Type B pancreatic cell (in vitro differentiated cells): ENCODE results near the gene NDUFA7. TPM values are rescaled to one million over a fixed set of nuclear protein-coding genes. Genes with fewer than 3 reads are reported as not detected.
"Not testable (repeated sequence)": the region's sequence is repeated elsewhere in the genome, so short reads cannot be mapped to it uniquely, and the experiment has no call there.

Source experiments
- DNase-seq: peaks from one replicate; pipeline ENCODE4 v3.0.0; 2021; ENCODE audit warnings: mixed read lengths; ENCODE audit not compliant: unreplicated experiment; ENCODE audit errors: extremely low spot score
- H3K27ac Mint-ChIP-seq: 2 replicates; pipeline ENCODE4 v1.8.0; 2021; ENCODE audit warnings: mild to moderate bottlenecking, mixed read lengths
- H3K27me3 Mint-ChIP-seq: 2 replicates; pipeline ENCODE4 v1.8.0; 2021; ENCODE audit warnings: mixed read lengths
- H3K36me3 Mint-ChIP-seq: 2 replicates; pipeline ENCODE4 v1.8.0; 2021; ENCODE audit warnings: mixed read lengths
- H3K4me1 Mint-ChIP-seq: one replicate; pipeline ENCODE4 v1.8.0; 2021; ENCODE audit warnings: mixed read lengths; ENCODE audit not compliant: unreplicated experiment
- H3K4me3 Mint-ChIP-seq: 2 replicates; pipeline ENCODE4 v1.8.0; 2021; ENCODE audit warnings: mild to moderate bottlenecking, mixed read lengths
- H3K9me3 Mint-ChIP-seq: 2 replicates; pipeline ENCODE4 v1.8.0; 2021; ENCODE audit warnings: mixed read lengths
- CTCF ChIP-seq: fragments of 200-600 bp; sonication (generic); conservative IDR thresholded peaks from 2 replicates; pipeline ENCODE4 v1.5.0; 2021; ENCODE audit warnings: antibody characterized with exemption, mild to moderate bottlenecking
- total RNA-seq: library from RNA; stranded (reverse); gene quantifications from 2 replicates; pipeline ENCODE4 v1.2.1, GENCODE V29; 2021; ENCODE audit warnings: low replicate concordance

Gene NDUFA7
- total RNA-seq, 1 donor from 2014 or later, result 46.8 TPM

DNA sequence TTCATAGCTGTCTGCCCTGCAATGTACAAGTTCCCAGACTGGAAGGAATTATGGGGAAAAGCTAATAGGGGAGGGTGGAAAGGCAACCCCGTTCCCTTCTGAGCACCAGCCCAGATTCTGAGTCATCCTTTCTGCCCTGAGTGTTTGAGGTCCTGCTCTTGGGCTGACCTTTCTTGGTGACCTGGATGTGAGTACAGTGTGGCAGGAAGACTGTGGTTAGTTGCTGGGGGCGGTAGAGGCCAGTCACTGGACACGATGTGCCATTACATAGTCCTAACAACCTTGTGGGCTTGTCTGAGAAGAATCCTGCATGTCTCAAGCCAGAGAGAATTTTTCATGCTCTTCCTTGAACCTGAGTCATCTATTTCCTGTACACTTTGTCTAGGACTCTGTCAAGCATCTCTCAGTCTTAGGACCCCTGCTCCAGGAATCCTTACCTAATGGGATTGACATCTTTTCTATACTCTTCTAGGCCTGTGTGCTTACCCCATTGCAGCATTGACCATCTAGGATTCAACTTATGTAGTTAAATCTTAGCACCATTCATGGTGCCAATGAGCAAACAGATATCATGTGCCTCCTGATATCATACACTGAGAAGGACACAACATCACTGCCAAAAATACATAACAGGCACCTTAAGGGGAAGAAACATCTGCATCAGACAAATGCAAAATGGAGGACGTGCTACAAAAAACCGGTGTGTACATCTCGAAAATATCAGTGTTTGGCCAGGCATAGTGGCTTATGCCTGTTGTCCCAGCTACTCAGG, 34.6 kb upstream of the NDUFA7 start:
- no peak for TF ChIP-seq CTCF
- peaks cover 8% of the 10 kb centered on the region for H3K4me1 Mint-ChIP-seq
- peaks cover 13% of the 10 kb centered on the region for H3K27me3 Mint-ChIP-seq
- no peaks in the 10 kb centered on the region for H3K36me3 Mint-ChIP-seq
- H3K4me3 Mint-ChIP-seq, result no peak overlapping the region
- DNase-seq, result no peak
- H3K9me3 Mint-ChIP-seq, result peaks cover 4% of the 10 kb centered on the region
- H3K27ac Mint-ChIP-seq, result no peak overlapping the region

DNA sequence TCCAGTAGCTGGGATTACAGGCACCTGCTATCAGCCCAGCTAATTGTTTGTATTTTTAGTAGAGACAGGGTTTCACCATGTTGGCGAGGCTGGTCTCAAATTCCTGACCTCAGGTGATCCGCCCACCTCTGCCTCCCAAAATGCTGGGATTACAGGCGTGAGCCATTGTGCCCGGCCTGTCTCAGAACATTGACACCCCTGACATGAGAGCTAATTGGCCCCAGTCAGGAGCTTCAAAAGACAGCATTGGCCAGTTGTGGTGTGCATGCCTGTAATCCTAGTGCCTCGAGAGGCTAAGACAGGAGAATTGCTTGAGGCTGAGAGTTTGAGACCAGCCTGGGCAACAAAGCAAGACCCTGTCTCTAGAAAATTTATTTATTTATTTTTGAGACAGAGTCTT, 31.7 kb upstream of the NDUFA7 start:
- H3K4me3 Mint-ChIP-seq, DNase-seq, H3K4me1 Mint-ChIP-seq, H3K36me3 Mint-ChIP-seq, H3K9me3 Mint-ChIP-seq, H3K27ac Mint-ChIP-seq: not testable (repeated sequence)
- H3K27me3 Mint-ChIP-seq, result peaks cover 16% of the 10 kb centered on the region

GRCh38 chr19:8352134-8352827, 31.1 kb upstream of the NDUFA7 start:
- H3K27me3 Mint-ChIP-seq, result peaks cover 16% of the 10 kb centered on the region
- H3K9me3 Mint-ChIP-seq, result peaks cover 4% of the 10 kb centered on the region
- no peaks in the 10 kb centered on the region for H3K36me3 Mint-ChIP-seq
- no peak overlapping the region for H3K27ac Mint-ChIP-seq
- TF ChIP-seq CTCF, result no peak
- no peak for DNase-seq
- H3K4me3 Mint-ChIP-seq, result no peak overlapping the region
- peaks cover 10% of the 10 kb centered on the region for H3K4me1 Mint-ChIP-seq

DNA sequence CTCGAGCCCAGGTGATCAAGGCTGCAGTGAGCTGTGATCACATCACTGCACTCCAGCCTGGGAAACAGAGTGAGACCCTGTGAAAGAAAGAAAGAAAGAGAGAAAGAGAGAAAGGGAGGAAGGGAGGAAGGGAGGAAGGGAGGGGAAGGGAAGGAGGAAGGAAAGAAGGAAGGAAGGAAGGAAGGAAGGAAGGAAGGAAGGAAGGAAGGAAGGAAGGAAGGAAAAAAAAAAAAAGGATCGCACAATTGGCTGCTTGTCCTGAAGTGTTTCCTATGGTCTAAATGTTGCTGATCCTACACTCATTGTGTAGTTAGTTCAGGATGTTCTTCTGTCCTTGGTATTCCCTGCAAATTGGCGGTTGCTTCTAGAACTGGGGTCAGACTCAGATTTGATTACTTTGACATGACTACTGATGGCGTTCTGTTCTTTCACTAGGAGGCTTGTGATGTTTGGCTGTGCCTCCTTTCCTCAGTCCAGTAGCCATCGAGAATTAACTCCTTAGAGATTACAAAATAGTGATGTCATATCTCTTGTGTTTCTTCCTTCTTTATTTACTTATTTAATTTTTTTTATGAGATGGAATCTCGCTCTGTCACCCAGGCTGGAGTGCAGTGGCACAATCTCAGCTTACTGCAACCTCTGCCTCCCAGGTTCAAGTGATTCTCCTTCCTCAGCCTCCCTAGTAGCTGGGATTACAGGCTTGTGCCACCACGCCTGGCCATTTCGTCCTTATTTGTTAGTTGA, 28.6 kb upstream of the NDUFA7 start:
- H3K36me3 Mint-ChIP-seq, DNase-seq, H3K4me3 Mint-ChIP-seq, H3K27ac Mint-ChIP-seq, H3K4me1 Mint-ChIP-seq, H3K9me3 Mint-ChIP-seq: not testable (repeated sequence)
- peaks cover 17% of the 10 kb centered on the region for H3K27me3 Mint-ChIP-seq

GRCh38 chr19:8343483-8343844, 22.3 kb upstream of the NDUFA7 start:
- H3K9me3 Mint-ChIP-seq, result no peaks in the 10 kb centered on the region
- H3K36me3 Mint-ChIP-seq, result no peaks in the 10 kb centered on the region
- peak overlapping the region; percentile 79 for H3K4me3 Mint-ChIP-seq
- peak overlapping the region; percentile 55 for H3K27ac Mint-ChIP-seq
- H3K4me1 Mint-ChIP-seq, result peaks cover 3% of the 10 kb centered on the region
- no peak for DNase-seq
- no peak for TF ChIP-seq CTCF
- peaks cover 51% of the 10 kb centered on the region for H3K27me3 Mint-ChIP-seq

DNA sequence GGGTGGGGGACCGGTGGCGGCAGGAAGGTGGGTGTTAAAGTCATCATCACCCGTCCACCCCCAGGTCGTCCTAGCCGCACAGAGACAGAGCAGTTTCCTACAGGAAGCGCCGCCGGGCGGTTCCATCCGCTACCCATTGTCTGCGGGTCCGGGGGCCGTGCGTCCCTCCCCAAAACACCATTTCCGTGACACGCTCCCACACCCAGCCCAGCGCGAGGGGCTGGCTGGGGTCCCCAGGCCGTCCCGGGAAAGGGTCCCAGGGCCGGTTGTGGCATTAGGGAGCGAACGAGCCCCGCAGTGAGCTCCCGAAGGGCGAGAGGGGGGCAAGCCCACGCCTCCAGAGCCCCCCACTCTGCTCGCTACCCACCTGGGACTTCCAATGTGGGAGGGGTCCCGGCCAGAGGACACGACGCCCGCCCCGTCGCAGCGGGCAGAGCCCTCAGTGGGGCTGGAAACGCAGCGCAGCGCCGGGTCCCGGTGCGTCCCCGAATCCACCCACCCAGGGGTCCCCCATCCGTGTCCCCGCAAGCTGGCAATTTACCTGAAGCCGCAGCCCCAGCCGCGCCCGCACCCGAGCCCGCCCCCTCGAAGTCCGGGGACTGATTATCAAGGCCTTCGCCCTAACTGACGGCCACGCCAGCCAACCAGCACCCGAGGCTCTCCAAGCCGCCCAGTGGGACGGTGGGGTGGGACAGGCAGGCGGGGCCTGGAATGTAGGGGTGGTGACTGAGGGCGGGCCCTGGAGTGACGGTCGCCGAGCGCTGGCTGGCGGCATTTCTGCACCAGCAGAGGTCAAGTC, 21.7 kb upstream of the NDUFA7 start, which contains the start of gene KANK3:
Gene KANK3, minus strand, starts transcription at position 579 of the 799 bp plus-strand sequence. CDS start 5,434 bp downstream, outside the sequence.
- no peak for TF ChIP-seq CTCF
- H3K9me3 Mint-ChIP-seq, result no peaks in the 10 kb centered on the region
- H3K4me1 Mint-ChIP-seq, result peaks cover 3% of the 10 kb centered on the region
- peak within 1 kb of the TSS; percentile 79 for H3K4me3 Mint-ChIP-seq
- H3K27ac Mint-ChIP-seq, result peak within 1 kb of the TSS; percentile 55
- DNase-seq, result peak; percentile 90
- peaks cover 56% of the 10 kb centered on the region for H3K27me3 Mint-ChIP-seq
- H3K36me3 Mint-ChIP-seq, result no peaks in the 10 kb centered on the region
